GM23338 (cell line): Measurements from ENCODE around the gene PTAR1. TPM values are rescaled to one million over a fixed set of nuclear protein-coding genes. Genes with fewer than 3 reads are reported as not detected.
"Not testable (repeated sequence)": the region's sequence is repeated elsewhere in the genome, so short reads cannot be mapped to it uniquely, and the experiment has no call there.

Experiments used
- ATAC-seq: fragments of 200-7000 bp; cut with Tn5 transposase; 3 replicates; pipeline ENCODE4 v1.9.1; 2020
- DNase-seq: peaks from one replicate; pipeline ENCODE4 v3.0.0-alpha.2; 2015; ENCODE audit warnings: low spot score
- H2AFZ ChIP-seq: fragments of 200-600 bp; sonication (generic); 2 replicates; pipeline ENCODE4 v1.8.0; 2016; ENCODE audit warnings: antibody characterized with exemption, mild to moderate bottlenecking, moderate library complexity
- H3F3A ChIP-seq: fragments of 200-600 bp; sonication (generic); replicated peaks from 2 replicates; pipeline ENCODE4 v1.8.0; 2017; ENCODE audit warnings: antibody characterized with exemption, mixed run types, low read depth
- H3K27ac ChIP-seq: fragments of 200-600 bp; sonication (generic); 2 replicates; pipeline ENCODE4 v1.6.1; 2016; ENCODE audit warnings: low read depth
- H3K27me3 ChIP-seq: fragments of 200-600 bp; sonication (generic); 2 replicates; pipeline ENCODE4 v1.8.0; 2016; ENCODE audit warnings: mild to moderate bottlenecking, mixed run types, moderate library complexity; ENCODE audit not compliant: insufficient read depth
- H3K36me3 ChIP-seq: fragments of 200-600 bp; sonication (generic); 2 replicates; pipeline ENCODE4 v1.8.0; 2016; ENCODE audit warnings: mild to moderate bottlenecking; ENCODE audit not compliant: insufficient read depth
- H3K4me1 ChIP-seq: fragments of 200-600 bp; sonication (generic); 2 replicates; pipeline ENCODE4 v1.8.0; 2016; ENCODE audit warnings: mild to moderate bottlenecking, moderate library complexity; ENCODE audit not compliant: insufficient read depth
- H3K4me2 ChIP-seq: fragments of 200-600 bp; sonication (generic); 2 replicates; pipeline ENCODE4 v1.7.1; 2017; ENCODE audit warnings: mixed run types
- H3K4me3 ChIP-seq: fragments of 200-600 bp; sonication (generic); 2 replicates; pipeline ENCODE4 v1.6.1; 2016; ENCODE audit warnings: mixed run types
- H3K79me2 ChIP-seq: fragments of 200-600 bp; sonication (generic); replicated peaks from 2 replicates; pipeline ENCODE4 v1.8.0; 2017; ENCODE audit warnings: mild to moderate bottlenecking; ENCODE audit not compliant: insufficient read depth
- H3K9me2 ChIP-seq: fragments of 200-600 bp; sonication (generic); 2 replicates; pipeline ENCODE4 v1.8.0; 2017; ENCODE audit not compliant: insufficient read depth
- H4K20me1 ChIP-seq: fragments of 200-600 bp; sonication (generic); replicated peaks from 2 replicates; pipeline ENCODE4 v1.8.0; 2017; ENCODE audit warnings: mild to moderate bottlenecking; ENCODE audit not compliant: insufficient read depth
- H3K27ac Mint-ChIP-seq: 2 replicates; pipeline ENCODE4 v1.8.0; 2020; ENCODE audit warnings: inconsistent platforms, mild to moderate bottlenecking, moderate library complexity, mixed read lengths
- H3K27me3 Mint-ChIP-seq: 3 replicates; pipeline ENCODE4 v1.8.0; 2022; ENCODE audit warnings: low read depth, mild to moderate bottlenecking, moderate library complexity, mixed read lengths, inconsistent platforms; ENCODE audit not compliant: insufficient read depth, poor library complexity
- H3K36me3 Mint-ChIP-seq: 3 replicates; pipeline ENCODE4 v1.8.0; 2021; ENCODE audit warnings: low read depth, mild to moderate bottlenecking, inconsistent platforms, moderate library complexity, mixed read lengths
- H3K4me1 Mint-ChIP-seq: 3 replicates; pipeline ENCODE4 v1.8.0; 2020; ENCODE audit warnings: mild to moderate bottlenecking, inconsistent platforms, mixed read lengths
- H3K4me3 Mint-ChIP-seq: 3 replicates; pipeline ENCODE4 v1.8.0; 2021; ENCODE audit warnings: moderate library complexity, mild to moderate bottlenecking, inconsistent platforms, mixed read lengths
- H3K9me3 Mint-ChIP-seq: 3 replicates; pipeline ENCODE4 v1.8.0; 2020; ENCODE audit warnings: moderate library complexity, mild to moderate bottlenecking, inconsistent platforms, mixed read lengths
- CREB1 ChIP-seq: fragments of 250-450 bp; sonication (Bioruptor Pico); IDR thresholded peaks from 2 replicates; pipeline ENCODE4 v1.5.0; 2020; ENCODE audit warnings: low read depth, mild to moderate bottlenecking, moderate library complexity
- CTCF ChIP-seq, 2 experiments: fragments of 200-600 bp in 1 of 2; sonication (generic) in 1 of 2; conservative IDR thresholded peaks; 2 replicates each; pipeline versions ENCODE4 v1.5.1 to v1.6.1; 2016 to 2017; ENCODE audit warnings: antibody characterized with exemption in 2 of 2, low read depth in 2 of 2, mild to moderate bottlenecking in 2 of 2, moderate library complexity in 1 of 2
- ETS1 ChIP-seq: IDR thresholded peaks from 2 replicates; pipeline ENCODE4 v1.6.1; 2016; ENCODE audit warnings: antibody characterized with exemption
- EZH2 ChIP-seq: fragments of 200-600 bp; sonication (generic); IDR thresholded peaks from one replicate; pipeline ENCODE4 v1.8.0; 2017; ENCODE audit warnings: antibody characterized with exemption, mild to moderate bottlenecking, low read depth; ENCODE audit not compliant: unreplicated experiment
- JUNB ChIP-seq: IDR thresholded peaks from one replicate; pipeline ENCODE4 v1.6.1; 2016; ENCODE audit warnings: antibody characterized with exemption; ENCODE audit not compliant: unreplicated experiment
- NANOG ChIP-seq: IDR thresholded peaks from 2 replicates; pipeline ENCODE4 v1.6.1; 2016; ENCODE audit warnings: antibody characterized with exemption, borderline replicate concordance
- REST ChIP-seq: IDR thresholded peaks from one replicate; pipeline ENCODE4 v1.6.1; 2018; ENCODE audit warnings: antibody characterized with exemption; ENCODE audit not compliant: unreplicated experiment
- STAT1 ChIP-seq: IDR thresholded peaks from one replicate; pipeline ENCODE4 v1.6.1; 2016; ENCODE audit warnings: antibody characterized with exemption; ENCODE audit not compliant: unreplicated experiment
- ZNF114 ChIP-seq: fragments of 250-450 bp; sonication (Bioruptor Pico); IDR thresholded peaks from 2 replicates; pipeline ENCODE4 v1.5.0; 2020; ENCODE audit warnings: mild to moderate bottlenecking, moderate library complexity
- ZNF462 ChIP-seq: fragments of 250-450 bp; sonication (Bioruptor Pico); IDR thresholded peaks from 2 replicates; pipeline ENCODE4 v1.5.0; 2020; ENCODE audit warnings: mild to moderate bottlenecking, moderate library complexity
- polyA plus RNA-seq: library from polyadenylated mRNA; unstranded; fragments of >200 nt; fragmentation: Nextera tagmentation; extraction: Ambion mirVana; gene quantifications from 2 replicates; pipeline ENCODE4 v1.2.1, GENCODE V29; 2016
- total RNA-seq: library from RNA; depleted of rRNA; stranded (reverse); fragments of >200 nt; shearing (Covaris generic); gene quantifications from 2 replicates; pipeline ENCODE4 v1.2.3, GENCODE V29; 2014

Gene PTAR1
- total and polyA plus RNA-seq, 2 experiments from 2014 or later, result 35.2 to 219 TPM

- not testable (repeated sequence) for H3K4me2 ChIP-seq, H3K36me3 Mint-ChIP-seq, H3K27me3 ChIP-seq, H3K4me1 Mint-ChIP-seq, H3K4me3 Mint-ChIP-seq, H2AFZ ChIP-seq, H3K27ac ChIP-seq, H4K20me1 ChIP-seq, H3K9me3 Mint-ChIP-seq, H3F3A ChIP-seq, H3K9me2 ChIP-seq, H3K36me3 ChIP-seq, DNase-seq, H3K4me1 ChIP-seq, H3K79me2 ChIP-seq, H3K27me3 Mint-ChIP-seq, H3K27ac Mint-ChIP-seq, H3K4me3 ChIP-seq, ATAC-seq
Measured at GRCh38 chr9:69799521-69799920, 39.7 kb upstream of the PTAR1 start.

- H3K4me2 ChIP-seq, result no peak overlapping the region
- H3F3A ChIP-seq, result no peaks in the 10 kb centered on the region
- no peaks in the 10 kb centered on the region for H3K4me1 Mint-ChIP-seq
- H3K4me3 ChIP-seq, result no peak overlapping the region
- ATAC-seq (no peak), DNase-seq (no peak)
- no peaks in the 10 kb centered on the region for H3K27me3 Mint-ChIP-seq
- H3K36me3 Mint-ChIP-seq, result no peaks in the 10 kb centered on the region; the same call in 2 of the 3 replicates
- no peak overlapping the region for H3K27ac Mint-ChIP-seq
- H3K9me3 Mint-ChIP-seq, result peaks cover 9% of the 10 kb centered on the region; the same call in 2 of the 3 replicates
- H2AFZ ChIP-seq, result no peak overlapping the region
- peaks cover 5% of the 10 kb centered on the region; the same call in 1 of the 2 replicates for H3K9me2 ChIP-seq
- no peaks in the 10 kb centered on the region for H3K79me2 ChIP-seq
- no peaks in the 10 kb centered on the region for H3K27me3 ChIP-seq
- no peak overlapping the region for H3K27ac ChIP-seq
- no peaks in the 10 kb centered on the region for H4K20me1 ChIP-seq
- H3K4me3 Mint-ChIP-seq, result no peak overlapping the region
- H3K4me1 ChIP-seq, result no peaks in the 10 kb centered on the region
- no peaks in the 10 kb centered on the region for H3K36me3 ChIP-seq
- TF ChIP-seq NANOG (no peak), STAT1 (no peak), ZNF114 (CRISPR knock-in tag) (no peak), CTCF (conservative IDR thresholded peaks at IDR 0.05; ENCODE audit: low read depth in 2 of 2) (no peak), CREB1 (no peak), ZNF462 (CRISPR knock-in tag) (no peak), EZH2 (no peak), ETS1 (no peak), REST (no peak), JUNB (no peak)
Measured at GRCh38 chr9:69798744-69799143, 38.9 kb upstream of the PTAR1 start.
